Epithelial cell of proximal tubule (primary cell): ENCODE data around the gene SLC2A1. TPM values are rescaled to one million over a fixed set of nuclear protein-coding genes. Genes with fewer than 3 reads are reported as not detected.

ENCODE experiments used
- DNase-seq: peaks from one replicate; pipeline ENCODE4 v3.0.0-alpha.2; 2011; ENCODE audit warnings: low read depth
- H3K4me3 ChIP-seq: 2 replicates; pipeline ENCODE4 v1.5.1; 2011; ENCODE audit warnings: low read depth, mild to moderate bottlenecking, low read length
- CTCF ChIP-seq: conservative IDR thresholded peaks from 2 replicates; pipeline ENCODE4 v1.5.1; 2012; ENCODE audit warnings: low read depth, mild to moderate bottlenecking, low read length
- total RNA-seq: library from RNA; depleted of rRNA; stranded (reverse); fragments of >200 nt; gene quantifications from 2 replicates; pipeline ENCODE4 v1.2.3, GENCODE V29; 2015

SLC2A1 gene
- total RNA-seq, 1 donor from 2014 or later, result 598 TPM

- H3K4me3 ChIP-seq, result no peak overlapping the region
- no peak for DNase-seq
- no peak for TF ChIP-seq CTCF
Observed at GRCh38 chr1:42927920-42928505, 30.7 kb downstream of the SLC2A1 start.

GRCh38 chr1:42927274-42927841 is 31.3 kb downstream of the SLC2A1 start:
- TF ChIP-seq CTCF, result no peak
- no peak for DNase-seq
- H3K4me3 ChIP-seq, result no peak overlapping the region

- no peak for TF ChIP-seq CTCF
Observed at GRCh38 chr1:42926879-42927242, 31.8 kb downstream of the SLC2A1 start.

GRCh38 chr1:42926235-42926878 is 32.3 kb downstream of the SLC2A1 start:
- H3K4me3 ChIP-seq, result no peak overlapping the region
- DNase-seq, result no peak
- no peak for TF ChIP-seq CTCF

More at GRCh38 chr1:42926879-42927242, 31.8 kb downstream of the SLC2A1 start:
- DNase-seq, result no peak
- no peak overlapping the region for H3K4me3 ChIP-seq

GRCh38 chr1:42924851-42925760 is 33.6 kb downstream of the SLC2A1 start:
- H3K4me3 ChIP-seq, result peak overlapping the region; percentile 72
- DNase-seq, result no peak
- TF ChIP-seq CTCF, result no peak

GRCh38 chr1:42924082-42924850 is 34.4 kb downstream of the SLC2A1 start:
- no peak for TF ChIP-seq CTCF
- H3K4me3 ChIP-seq, result peak overlapping the region; percentile 72
- DNase-seq, result no peak
